CD14-positive monocyte (primary cell): ENCODE measurements around the gene SQSTM1. TPM values are rescaled to one million over a fixed set of nuclear protein-coding genes. Genes with fewer than 3 reads are reported as not detected.
A peak's percentile ranks its signal among the peaks of the same experiment; 100 is the strongest.

Source experiments
- DNase-seq, 3 donors: peaks; one replicate each; pipeline ENCODE4 v3.0.0-alpha.2; 2011 to 2022
- H2AFZ ChIP-seq: 2 replicates; pipeline ENCODE4 v1.6.0; 2012; ENCODE audit warnings: mild to moderate bottlenecking, low read depth, low read length, inconsistent platforms; ENCODE audit not compliant: insufficient read depth, poor library complexity, severe bottlenecking
- H3K27ac ChIP-seq, 2 donors: 1 replicate in 1 of 2; 2 replicates in 1 of 2; pipeline ENCODE4 v1.5.1; 2012 to 2013; ENCODE audit warnings: low read length in 2 of 2, control low read depth in 1 of 2, inconsistent platforms in 1 of 2, low read depth in 1 of 2, mild to moderate bottlenecking in 1 of 2
- H3K27me3 ChIP-seq, 2 donors: one replicate each; pipeline versions ENCODE4 v1.6.0 to v1.6.1; 2011 to 2013; ENCODE audit warnings: low read length in 2 of 2; ENCODE audit not compliant: control insufficient read depth in 2 of 2, insufficient read depth in 2 of 2
- H3K36me3 ChIP-seq, 2 donors: replicated peaks in 1 of 2; 1 replicate in 1 of 2; 2 replicates in 1 of 2; pipeline versions ENCODE4 v1.5.1 to v1.6.1; 2012 to 2013; ENCODE audit warnings: low read length in 2 of 2, control low read depth in 1 of 2, inconsistent platforms in 1 of 2, mild to moderate bottlenecking in 1 of 2; ENCODE audit not compliant: insufficient read depth in 2 of 2, control insufficient read depth in 1 of 2
- H3K4me1 ChIP-seq, 2 donors: 1 replicate in 1 of 2; 2 replicates in 1 of 2; pipeline versions ENCODE4 v1.5.1 to v1.6.1; 2012 to 2013; ENCODE audit warnings: low read length in 2 of 2, control low read depth in 1 of 2, inconsistent platforms in 1 of 2, mild to moderate bottlenecking in 1 of 2, moderate library complexity in 1 of 2; ENCODE audit not compliant: insufficient read depth in 2 of 2, control insufficient read depth in 1 of 2
- H3K4me2 ChIP-seq: replicated peaks from 2 replicates; pipeline ENCODE3; 2012; ENCODE audit warnings: low read length, moderate library complexity, mild to moderate bottlenecking; ENCODE audit not compliant: poor library complexity, severe bottlenecking; ENCODE audit errors: extremely low read depth
- H3K4me3 ChIP-seq, 3 experiments: fragments of 200-600 bp in 1 of 3; sonication (generic) in 1 of 3; replicated peaks in 1 of 3; 1 replicate in 2 of 3; 2 replicates in 1 of 3; pipeline ENCODE4 v1.5.1; 2011 to 2013; ENCODE audit warnings: low read length in 3 of 3, mild to moderate bottlenecking in 3 of 3, control low read depth in 2 of 3, low read depth in 2 of 3, inconsistent platforms in 1 of 3, moderate library complexity in 1 of 3
- H3K79me2 ChIP-seq: 2 replicates; pipeline ENCODE4 v1.6.0; 2012; ENCODE audit warnings: mild to moderate bottlenecking, control low read depth, inconsistent platforms, low read length, moderate library complexity; ENCODE audit not compliant: insufficient read depth
- H3K9ac ChIP-seq: 2 replicates; pipeline ENCODE4 v1.6.0; 2017; ENCODE audit warnings: low read length, mild to moderate bottlenecking; ENCODE audit not compliant: insufficient read depth, poor library complexity, severe bottlenecking
- H3K9me3 ChIP-seq, 2 donors: replicated peaks in 1 of 2; 1 replicate in 1 of 2; 2 replicates in 1 of 2; pipeline versions ENCODE4 v1.5.1 to v1.6.1; 2012 to 2013; ENCODE audit warnings: low read length in 2 of 2, control low read depth in 1 of 2; ENCODE audit not compliant: control insufficient read depth in 1 of 2, insufficient read depth in 1 of 2
- H4K20me1 ChIP-seq: 2 replicates; pipeline ENCODE4 v1.6.0; 2012; ENCODE audit warnings: mild to moderate bottlenecking, low read length, control low read depth, moderate library complexity; ENCODE audit not compliant: insufficient read depth
- H3K27ac Mint-ChIP-seq, 7 donors: one replicate each; pipeline ENCODE4 v1.8.0; 2020; ENCODE audit warnings: mild to moderate bottlenecking in 7 of 7, mixed read lengths in 7 of 7, moderate library complexity in 6 of 7, inconsistent platforms in 2 of 7
- H3K27me3 Mint-ChIP-seq, 3 donors: one replicate each; pipeline ENCODE4 v1.8.0; 2021 to 2022; ENCODE audit warnings: low read depth in 3 of 3, mild to moderate bottlenecking in 3 of 3, mixed read lengths in 3 of 3, moderate library complexity in 3 of 3, inconsistent platforms in 1 of 3
- H3K36me3 Mint-ChIP-seq, 2 donors: one replicate each; pipeline ENCODE4 v1.8.0; 2020; ENCODE audit warnings: mixed read lengths in 2 of 2, inconsistent platforms in 1 of 2, mild to moderate bottlenecking in 1 of 2
- H3K4me1 Mint-ChIP-seq: one replicate; pipeline ENCODE4 v1.8.0; 2020; ENCODE audit warnings: mild to moderate bottlenecking, mixed read lengths
- H3K4me3 Mint-ChIP-seq, 2 donors: one replicate each; pipeline ENCODE4 v1.8.0; 2020; ENCODE audit warnings: mild to moderate bottlenecking in 2 of 2, mixed read lengths in 2 of 2, moderate library complexity in 1 of 2
- H3K9me3 Mint-ChIP-seq, 7 donors: one replicate each; pipeline ENCODE4 v1.8.0; 2020 to 2022; ENCODE audit warnings: mixed read lengths in 7 of 7, mild to moderate bottlenecking in 6 of 7, moderate library complexity in 6 of 7, inconsistent platforms in 2 of 7
- WGBS: methylation state at CpG from one replicate; pipeline ENCODE4 v1.1.5; 2013; ENCODE audit warnings: missing lambda C conversion rate; ENCODE audit not compliant: insufficient coverage; 5-methylcytosine and 5-hydroxymethylcytosine counted together
- intact Hi-C, 2 donors: fragments of 100-400 bp; cut with micrococcal nuclease; formaldehyde crosslinking; loops; one replicate each; pipeline versions ENCODE4 v1.15.0 to v1.15.1; 2023
- polyA plus RNA-seq, 3 donors: library from polyadenylated mRNA; depleted of rRNA in 1 of 3; unstranded in 2 of 3; stranded (reverse) in 1 of 3; fragments of 300-500 nt in 2 of 3; fragments of >200 nt in 1 of 3; fragmentation: Illumina TruSeq in 2 of 3; gene quantifications; 1 replicate in 2 of 3; 2 replicates in 1 of 3; pipeline ENCODE4 v1.2.3, GENCODE V29; 2012 to 2021
- TF ChIP-seq, protein P1 (sequence below): fragments of 200-600 bp; IDR thresholded peaks from one replicate; pipeline ENCODE4 v1.8.0; 2022; ENCODE audit warnings: antibody characterized with exemption, mild to moderate bottlenecking

Gene SQSTM1
- polyA plus RNA-seq, 3 donors, result 182 to 312 (median 275) TPM

DNA sequence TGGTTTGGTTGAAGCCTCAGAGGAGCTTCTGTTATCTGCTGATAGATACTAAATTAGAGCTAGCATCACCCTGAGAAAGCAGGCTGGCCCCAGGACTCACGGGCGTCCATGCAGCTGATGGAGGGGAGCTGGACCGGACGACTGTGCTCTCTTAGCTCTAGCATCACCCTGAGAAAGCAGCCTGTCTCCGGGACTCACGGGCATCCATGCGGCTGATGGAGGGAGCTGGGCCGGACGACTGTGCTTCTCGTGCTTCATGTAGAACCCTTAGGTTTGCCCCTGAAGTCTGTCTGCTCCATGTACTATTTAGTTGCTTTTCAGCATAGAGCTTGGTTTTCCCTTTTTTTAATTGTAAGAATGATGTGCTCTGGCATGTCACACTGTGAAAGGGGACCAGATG is 43.2 kb upstream of the SQSTM1 start:
- peaks cover 92% of the 10 kb centered on the region for H4K20me1 ChIP-seq
- H3K36me3 Mint-ChIP-seq, result peaks cover 33 to 59% of the 10 kb centered on the region in 2 donors
- peaks cover 75% of the 10 kb centered on the region for H3K4me1 Mint-ChIP-seq
- no peak overlapping the region for H3K9ac ChIP-seq
- peaks cover 22 to 33% of the 10 kb centered on the region in 2 donors for H3K36me3 ChIP-seq
- H3K27ac Mint-ChIP-seq, result peak overlapping the region; percentile 68 to 95 (median 91)
- H3K27ac ChIP-seq, result peak overlapping the region; percentile 30 to 78
- no peak overlapping the region for H2AFZ ChIP-seq
- no peaks in the 10 kb centered on the region for H3K27me3 ChIP-seq
- H3K4me1 ChIP-seq, result peaks cover 73 to 84% of the 10 kb centered on the region in 2 donors
- WGBS, result 96% methylated on average over 10 of the region's 10 CpGs
- H3K9me3 ChIP-seq, result no peaks in the 10 kb centered on the region
- no peaks in the 10 kb centered on the region for H3K9me3 Mint-ChIP-seq
- no peak overlapping the region for H3K4me3 Mint-ChIP-seq
- intact Hi-C loops, result loop anchor here in 1 of 2 donors (2.0 kb wide), 1 partner anchor 15 kb away; no protein-coding TSS in a partner anchor
- TF ChIP-seq, protein P1, sequence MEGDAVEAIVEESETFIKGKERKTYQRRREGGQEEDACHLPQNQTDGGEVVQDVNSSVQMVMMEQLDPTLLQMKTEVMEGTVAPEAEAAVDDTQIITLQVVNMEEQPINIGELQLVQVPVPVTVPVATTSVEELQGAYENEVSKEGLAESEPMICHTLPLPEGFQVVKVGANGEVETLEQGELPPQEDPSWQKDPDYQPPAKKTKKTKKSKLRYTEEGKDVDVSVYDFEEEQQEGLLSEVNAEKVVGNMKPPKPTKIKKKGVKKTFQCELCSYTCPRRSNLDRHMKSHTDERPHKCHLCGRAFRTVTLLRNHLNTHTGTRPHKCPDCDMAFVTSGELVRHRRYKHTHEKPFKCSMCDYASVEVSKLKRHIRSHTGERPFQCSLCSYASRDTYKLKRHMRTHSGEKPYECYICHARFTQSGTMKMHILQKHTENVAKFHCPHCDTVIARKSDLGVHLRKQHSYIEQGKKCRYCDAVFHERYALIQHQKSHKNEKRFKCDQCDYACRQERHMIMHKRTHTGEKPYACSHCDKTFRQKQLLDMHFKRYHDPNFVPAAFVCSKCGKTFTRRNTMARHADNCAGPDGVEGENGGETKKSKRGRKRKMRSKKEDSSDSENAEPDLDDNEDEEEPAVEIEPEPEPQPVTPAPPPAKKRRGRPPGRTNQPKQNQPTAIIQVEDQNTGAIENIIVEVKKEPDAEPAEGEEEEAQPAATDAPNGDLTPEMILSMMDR, result no peak
- H3K27me3 Mint-ChIP-seq, result peaks cover 0 to 2% (median 0%) of the 10 kb centered on the region in 3 donors
- no peak for DNase-seq
- peak overlapping the region; percentile 62 for H3K4me2 ChIP-seq
- H3K4me3 ChIP-seq, result peak overlapping the region in 1 of 3 experiments; percentile 46
- H3K79me2 ChIP-seq, result peaks cover 76% of the 10 kb centered on the region

DNA sequence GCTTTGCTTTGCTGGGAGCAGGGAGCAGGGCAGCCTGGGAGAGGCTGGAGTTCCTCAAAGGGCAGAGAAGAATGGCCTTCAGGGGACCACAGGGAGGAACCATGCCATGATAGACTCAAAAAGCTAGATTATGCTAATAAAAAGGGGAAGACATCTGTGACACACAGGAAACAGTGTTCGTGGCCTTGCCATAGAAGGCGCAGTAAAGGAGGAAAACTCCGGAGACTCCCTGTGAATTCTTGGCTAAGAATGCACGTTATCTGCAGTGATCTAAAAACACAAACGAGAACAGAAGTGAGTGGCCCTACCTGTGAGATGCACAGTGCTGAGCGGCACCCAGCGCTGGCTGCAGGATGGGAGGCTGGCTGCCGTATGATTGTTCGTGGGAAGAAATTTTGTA is 42.8 kb upstream of the SQSTM1 start:
- Mint-ChIP-seq H3K4me1 (peaks cover 73% of the 10 kb centered on the region), H3K4me3 (peak overlapping the region; percentile 13 to 61), H3K9me3 (no peaks in the 10 kb centered on the region), H3K27me3 (peaks cover 0 to 2% (median 0%) of the 10 kb centered on the region in 3 donors), H3K27ac (peak overlapping the region; percentile 68 to 95 (median 91)), H3K36me3 (peaks cover 30 to 58% of the 10 kb centered on the region in 2 donors)
- intact Hi-C loops, result loop anchor here in 1 of 2 donors (2.0 kb wide), 2 partner anchors 15 kb away; partner anchors contain the start of gene LTC4S
- H3K27ac ChIP-seq, result peak overlapping the region; percentile 30 to 78
- TF ChIP-seq, protein P1, result no peak
- H3K79me2 ChIP-seq, result peaks cover 72% of the 10 kb centered on the region
- no peak overlapping the region for H2AFZ ChIP-seq
- H3K4me1 ChIP-seq, result peaks cover 69 to 80% of the 10 kb centered on the region in 2 donors
- no peak overlapping the region for H3K9ac ChIP-seq
- DNase-seq, result peak; percentile 56 to 86 (median 85)
- 17% methylated on average over 9 of the region's 9 CpGs for WGBS
- H3K27me3 ChIP-seq, result no peaks in the 10 kb centered on the region
- peak overlapping the region; percentile 62 for H3K4me2 ChIP-seq
- H4K20me1 ChIP-seq, result peaks cover 93% of the 10 kb centered on the region
- peaks cover 19 to 29% of the 10 kb centered on the region in 2 donors for H3K36me3 ChIP-seq
- no peaks in the 10 kb centered on the region for H3K9me3 ChIP-seq
- peak overlapping the region in 1 of 3 experiments; percentile 46 for H3K4me3 ChIP-seq
